DND-41 (cell line): ENCODE measurements around the gene NCF4.

ENCODE experiments used
- ATAC-seq: fragments of 200-7000 bp; cut with Tn5 transposase; 3 replicates; pipeline ENCODE4 v1.9.1; 2021; ENCODE audit warnings: low read depth; ENCODE audit not compliant: insufficient read depth
- DNase-seq: peaks from one replicate; pipeline ENCODE4 v3.0.0-alpha.2; 2020
- H2AFZ ChIP-seq: 2 replicates; pipeline ENCODE4 v1.6.0; 2012; ENCODE audit warnings: low read depth, low read length
- H3K27ac ChIP-seq: 2 replicates; pipeline ENCODE4 v1.5.1; 2012; ENCODE audit warnings: low read length, inconsistent platforms
- H3K27me3 ChIP-seq: fragments of 200-600 bp; sonication (generic); 2 replicates; pipeline ENCODE4 v1.6.0; 2012; ENCODE audit warnings: low read length, mild to moderate bottlenecking, inconsistent platforms; ENCODE audit not compliant: insufficient read depth, poor library complexity
- H3K36me3 ChIP-seq: 2 replicates; pipeline ENCODE4 v1.5.1; 2012; ENCODE audit warnings: low read length, inconsistent platforms; ENCODE audit not compliant: insufficient read depth
- H3K4me1 ChIP-seq: 2 replicates; pipeline ENCODE4 v1.5.1; 2012; ENCODE audit warnings: mild to moderate bottlenecking, low read length; ENCODE audit not compliant: insufficient read depth
- H3K4me2 ChIP-seq: 2 replicates; pipeline ENCODE4 v1.6.0; 2012; ENCODE audit warnings: mild to moderate bottlenecking, moderate library complexity, low read length, inconsistent platforms; ENCODE audit not compliant: insufficient read depth
- H3K4me3 ChIP-seq, 2 experiments: fragments of 200-600 bp in 1 of 2; shearing (Covaris generic) in 1 of 2; 2 replicates each; pipeline ENCODE4 v1.5.1; 2012 to 2016; ENCODE audit warnings: inconsistent platforms in 2 of 2, low read length in 2 of 2, mild to moderate bottlenecking in 2 of 2, low read depth in 1 of 2, moderate library complexity in 1 of 2
- H3K79me2 ChIP-seq: 2 replicates; pipeline ENCODE4 v1.6.0; 2012; ENCODE audit warnings: low read length, inconsistent platforms; ENCODE audit not compliant: insufficient read depth
- H3K9ac ChIP-seq: 2 replicates; pipeline ENCODE4 v1.6.0; 2012; ENCODE audit warnings: low read depth, mild to moderate bottlenecking, inconsistent platforms, low read length, moderate library complexity
- H3K9me3 ChIP-seq: 2 replicates; pipeline ENCODE4 v1.5.1; 2012; ENCODE audit warnings: low read length, moderate library complexity, mild to moderate bottlenecking, inconsistent platforms; ENCODE audit not compliant: insufficient read depth, severe bottlenecking
- H4K20me1 ChIP-seq: 2 replicates; pipeline ENCODE4 v1.6.0; 2012; ENCODE audit warnings: low read length; ENCODE audit not compliant: insufficient read depth
- CTCF ChIP-seq: IDR thresholded peaks from 2 replicates; pipeline ENCODE4 v1.5.1; 2012; ENCODE audit warnings: borderline replicate concordance, low read length, moderate library complexity, mild to moderate bottlenecking; ENCODE audit not compliant: poor library complexity, severe bottlenecking; ENCODE audit errors: extremely low read depth
- EZH2 ChIP-seq: IDR thresholded peaks from 3 replicates; pipeline ENCODE4 v1.6.1; 2012; ENCODE audit warnings: borderline replicate concordance, low read depth, mild to moderate bottlenecking, moderate library complexity, low read length, inconsistent platforms; ENCODE audit not compliant: severe bottlenecking

Gene NCF4

DNA sequence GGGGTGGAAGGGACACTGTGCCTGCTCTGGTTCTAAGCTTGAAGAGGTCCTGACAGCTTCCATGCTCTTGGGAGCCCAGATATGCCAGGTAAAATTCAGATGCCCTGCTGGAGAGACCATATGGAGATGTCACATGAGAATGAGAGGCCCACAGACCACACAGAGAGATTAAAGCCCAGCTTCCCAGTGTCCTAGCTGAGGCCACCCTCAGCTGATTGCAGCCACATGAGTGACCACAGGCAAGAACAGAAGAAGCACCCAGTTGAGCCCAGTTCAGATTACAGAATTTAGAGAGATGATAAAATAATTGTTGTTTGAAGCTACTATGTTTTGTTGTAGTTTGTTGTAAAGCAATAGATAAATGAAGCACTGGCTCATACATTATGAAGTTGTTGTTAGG lies 29.6 kb upstream of the NCF4 start:
- Histone ChIP-seq H3K4me2 (no peak overlapping the region), H3K36me3 (no peaks in the 10 kb centered on the region), H3K27me3 (peaks cover 6% of the 10 kb centered on the region), H3K4me1 (no peaks in the 10 kb centered on the region), H3K4me3 (no peak overlapping the region), H3K27ac (no peak overlapping the region), H3K9ac (no peak overlapping the region), H4K20me1 (no peaks in the 10 kb centered on the region), H3K9me3 (no peaks in the 10 kb centered on the region), H3K79me2 (no peaks in the 10 kb centered on the region), H2AFZ (no peak overlapping the region)
- ATAC-seq (no peak), DNase-seq (no peak)
- no peak for TF ChIP-seq EZH2
- no peak for TF ChIP-seq CTCF

DNA sequence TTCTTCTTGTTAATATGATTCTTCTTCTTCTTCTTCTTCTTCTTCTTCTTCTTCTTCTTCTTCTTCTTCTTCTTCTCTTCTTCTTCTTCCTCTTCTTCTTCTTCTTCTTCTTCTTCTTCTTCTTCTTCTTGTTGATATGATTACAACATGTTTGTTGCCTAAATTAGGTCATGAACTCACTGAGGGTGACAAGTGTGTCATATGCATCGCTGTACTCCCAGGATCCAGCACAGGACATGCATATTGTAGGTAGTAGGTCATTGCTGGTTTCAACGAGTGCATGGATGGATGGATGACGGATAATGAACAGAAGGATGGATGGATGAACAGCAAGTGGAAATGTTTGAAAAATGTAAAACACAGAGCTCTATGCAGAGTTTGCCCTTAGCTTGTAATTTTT lies 29.1 kb upstream of the NCF4 start:
- no peak for TF ChIP-seq CTCF
- TF ChIP-seq EZH2 = no peak
- no peak for DNase-seq
- no peak overlapping the region for H3K27ac ChIP-seq
- H3K9me3 ChIP-seq = no peaks in the 10 kb centered on the region
- no peaks in the 10 kb centered on the region for H3K79me2 ChIP-seq
- no peaks in the 10 kb centered on the region for H4K20me1 ChIP-seq
- H3K9ac ChIP-seq = no peak overlapping the region
- no peak overlapping the region for H2AFZ ChIP-seq
- H3K36me3 ChIP-seq = no peaks in the 10 kb centered on the region
- H3K4me1 ChIP-seq = no peaks in the 10 kb centered on the region
- H3K27me3 ChIP-seq = peaks cover 6% of the 10 kb centered on the region
- H3K4me2 ChIP-seq = no peak overlapping the region
- no peak for ATAC-seq
- H3K4me3 ChIP-seq = no peak overlapping the region

DNA sequence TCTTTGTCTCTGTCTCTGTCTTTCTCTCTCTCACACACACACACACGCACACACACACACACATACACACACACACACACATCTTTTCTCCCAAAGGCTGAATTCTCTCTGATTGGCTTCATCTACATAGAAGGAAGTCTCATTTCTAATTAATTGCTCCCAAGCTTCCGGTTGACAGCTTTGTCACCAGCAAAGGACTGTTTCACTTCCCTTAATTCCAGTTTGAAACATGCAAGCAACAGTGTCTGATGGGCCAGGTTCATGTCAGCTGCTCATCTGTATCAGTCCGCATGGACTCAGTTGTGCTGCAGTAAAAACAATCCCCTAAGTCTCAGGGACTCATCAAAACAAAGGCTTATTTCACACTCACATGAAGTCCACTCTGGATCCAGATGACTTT lies 27.7 kb upstream of the NCF4 start:
- ATAC-seq (no peak), DNase-seq (no peak)
- Histone ChIP-seq H2AFZ (no peak overlapping the region), H3K79me2 (no peaks in the 10 kb centered on the region), H3K9me3 (no peaks in the 10 kb centered on the region), H3K9ac (no peak overlapping the region), H3K4me3 (no peak overlapping the region), H3K36me3 (no peaks in the 10 kb centered on the region), H3K4me2 (no peak overlapping the region), H3K27ac (no peak overlapping the region), H3K4me1 (no peaks in the 10 kb centered on the region), H4K20me1 (no peaks in the 10 kb centered on the region), H3K27me3 (peaks cover 7% of the 10 kb centered on the region)
- TF ChIP-seq CTCF (no peak), EZH2 (no peak)

DNA sequence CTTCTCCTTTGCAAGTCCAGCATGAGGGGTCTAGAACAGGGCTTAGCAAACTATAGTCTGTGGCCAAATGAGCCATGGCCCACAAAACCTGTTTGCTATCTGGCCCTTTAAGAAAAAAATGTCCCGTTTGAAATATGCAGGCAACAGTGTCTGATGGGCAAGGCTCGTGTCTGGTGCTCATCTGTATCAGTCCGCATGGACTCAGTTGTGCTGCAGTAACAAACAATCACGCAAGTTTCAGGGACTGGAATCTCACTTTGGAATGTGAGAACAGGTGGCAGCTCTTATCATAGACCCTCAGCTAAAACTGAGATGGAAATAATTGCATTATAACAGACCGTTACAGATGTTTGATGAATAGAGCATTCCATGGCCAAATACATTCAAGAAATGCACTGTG lies 24.9 kb upstream of the NCF4 start:
- H3K9me3 ChIP-seq = no peaks in the 10 kb centered on the region
- no peaks in the 10 kb centered on the region for H3K36me3 ChIP-seq
- no peak for DNase-seq
- no peaks in the 10 kb centered on the region for H3K4me1 ChIP-seq
- H3K4me3 ChIP-seq = no peak overlapping the region
- H3K79me2 ChIP-seq = no peaks in the 10 kb centered on the region
- H3K4me2 ChIP-seq = no peak overlapping the region
- no peak overlapping the region for H2AFZ ChIP-seq
- H3K9ac ChIP-seq = no peak overlapping the region
- TF ChIP-seq CTCF = no peak
- TF ChIP-seq EZH2 = no peak
- ATAC-seq = no peak
- H3K27ac ChIP-seq = no peak overlapping the region
- H4K20me1 ChIP-seq = no peaks in the 10 kb centered on the region
- peaks cover 8% of the 10 kb centered on the region for H3K27me3 ChIP-seq
